AG10803 (cell line): ENCODE results near the gene HIPK2.

Experiments used
- DNase-seq: peaks from one replicate; pipeline ENCODE4 v3.0.0; 2010; ENCODE audit warnings: low read depth
- H3K4me3 ChIP-seq: 2 replicates; pipeline ENCODE4 v1.5.1; 2011; ENCODE audit warnings: mild to moderate bottlenecking, low read length, control low read depth
- CTCF ChIP-seq: conservative IDR thresholded peaks from 2 replicates; pipeline ENCODE4 v1.5.1; 2011; ENCODE audit warnings: mild to moderate bottlenecking, low read length, control low read depth, inconsistent platforms

The HIPK2 gene

DNA sequence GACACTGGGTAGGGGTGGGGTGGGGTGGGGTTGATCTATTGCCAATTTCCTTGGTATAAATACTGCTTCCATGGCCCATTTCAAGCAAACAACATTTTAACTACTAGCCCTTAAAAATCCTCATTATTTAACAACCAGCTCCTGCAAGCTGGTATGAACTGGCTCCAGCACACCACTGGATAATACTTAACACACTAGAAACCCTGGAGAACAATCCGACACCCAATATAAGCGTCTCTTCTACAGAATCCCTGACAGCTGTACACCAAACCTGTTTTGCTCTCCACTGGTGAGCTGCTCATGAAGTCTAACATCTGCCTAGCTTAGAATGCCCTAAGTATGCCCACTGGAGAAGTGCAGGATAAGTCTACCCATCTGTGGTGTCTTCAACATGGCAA is 116.8 kb downstream of the HIPK2 start:
- TF ChIP-seq CTCF: no peak
- no peak for DNase-seq

DNA sequence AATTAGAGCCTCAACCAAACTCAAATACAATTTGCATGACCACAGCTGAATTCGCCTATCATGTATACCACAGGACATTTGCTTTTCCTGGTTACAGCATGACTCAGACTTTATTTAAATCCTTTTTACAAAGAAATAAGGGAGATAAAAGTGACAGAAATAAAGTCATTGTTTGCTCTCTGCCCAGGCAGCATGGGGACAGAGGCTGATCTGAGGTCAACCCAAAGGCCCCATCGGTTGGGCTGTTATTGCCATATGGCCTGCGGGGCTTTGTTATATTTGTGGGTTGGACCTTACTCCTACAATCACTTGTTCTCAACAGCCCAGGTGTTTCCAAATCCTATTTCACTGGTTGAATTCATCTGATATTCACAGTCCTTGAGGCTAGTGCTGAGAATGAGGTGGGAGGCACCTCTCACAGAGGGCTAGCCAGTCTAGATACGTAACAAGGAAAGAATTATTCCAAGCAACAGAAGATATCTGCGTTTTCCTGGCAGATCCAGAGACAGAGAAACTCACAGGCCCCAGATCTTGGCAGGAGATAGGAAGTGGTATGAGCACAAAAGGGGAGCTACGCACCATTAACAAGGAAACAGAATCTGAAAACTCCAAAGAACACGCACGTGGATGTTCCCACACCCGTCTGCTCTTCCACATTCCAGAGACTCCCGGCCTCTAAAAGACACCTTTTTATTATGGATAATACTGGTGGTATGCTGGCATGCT is 117.3 kb downstream of the HIPK2 start:
- DNase-seq: no peak
- no peak for TF ChIP-seq CTCF
- H3K4me3 ChIP-seq: no peak overlapping the region

More for the DNA sequence above, 116.8 kb downstream of the HIPK2 start:
- H3K4me3 ChIP-seq: no peak overlapping the region

DNA sequence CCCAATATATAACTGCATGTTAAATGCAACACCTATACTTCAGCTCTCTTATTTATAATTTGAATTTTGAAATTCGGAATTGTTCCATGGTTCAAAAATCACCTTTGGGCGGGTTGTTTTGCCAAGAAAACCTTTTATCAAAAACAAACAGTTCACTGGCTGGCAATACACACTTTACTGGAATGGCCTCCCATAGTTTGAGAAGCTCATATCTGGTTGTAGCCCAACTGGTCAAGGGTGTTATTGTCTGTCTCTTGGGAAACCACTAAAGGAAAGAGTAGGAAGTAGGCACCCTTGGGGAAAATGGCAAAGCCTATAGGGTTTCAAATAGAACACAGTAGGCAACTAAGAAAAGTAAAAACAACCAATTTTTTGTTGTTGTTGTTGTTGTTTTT is 117.9 kb downstream of the HIPK2 start:
- no peak for DNase-seq
- TF ChIP-seq CTCF: no peak
- H3K4me3 ChIP-seq: no peak overlapping the region

GRCh38 chr7:139658908-139659675 is 118.7 kb downstream of the HIPK2 start:
- no peak for TF ChIP-seq CTCF
- H3K4me3 ChIP-seq: no peak overlapping the region
- DNase-seq: no peak

DNA sequence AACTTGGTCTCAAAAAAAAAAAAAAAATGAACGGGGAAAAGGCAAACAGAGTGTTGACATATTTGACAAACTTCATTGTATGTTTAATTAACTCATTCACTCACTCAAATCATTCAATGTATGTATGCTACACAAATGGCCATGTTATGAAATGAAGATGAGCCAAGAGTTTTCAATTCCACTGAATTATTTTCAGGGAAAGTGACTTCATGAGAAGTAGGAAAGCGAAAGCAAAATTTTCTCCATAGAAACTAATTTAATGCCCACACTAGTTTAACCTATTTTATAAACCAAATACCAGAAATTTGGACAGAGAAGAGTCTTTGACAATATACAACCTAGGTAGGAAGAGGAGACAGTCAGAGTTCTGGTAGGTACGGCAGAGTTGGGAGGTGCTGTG is 119.5 kb downstream of the HIPK2 start:
- H3K4me3 ChIP-seq: no peak overlapping the region
- no peak for TF ChIP-seq CTCF
- DNase-seq: no peak

GRCh38 chr7:139657725-139658124 is 120.1 kb downstream of the HIPK2 start:
- no peak for TF ChIP-seq CTCF
- no peak overlapping the region for H3K4me3 ChIP-seq
- no peak for DNase-seq

DNA sequence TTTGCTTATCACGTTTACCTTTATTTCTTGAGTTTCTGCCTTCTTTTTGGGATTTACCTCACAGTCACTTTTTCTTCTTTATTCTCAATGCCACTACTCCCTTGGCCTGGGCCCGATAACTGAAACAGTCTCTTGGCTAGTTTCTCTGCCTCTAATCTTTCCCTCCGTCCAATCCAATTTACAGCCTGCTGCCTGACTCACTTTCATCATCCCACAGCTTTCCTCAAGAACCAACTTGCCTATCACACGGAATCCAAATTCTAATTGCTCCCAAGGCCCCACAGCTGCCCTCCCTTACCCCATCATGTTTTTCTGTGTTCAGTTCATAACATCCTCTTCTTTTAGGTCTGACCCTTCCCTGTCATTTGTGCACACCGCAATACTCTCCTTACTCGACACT is 121.4 kb downstream of the HIPK2 start:
- no peak for DNase-seq
- no peak overlapping the region for H3K4me3 ChIP-seq
- no peak for TF ChIP-seq CTCF
